Tibial nerve (tissue), 4 donors: ENCODE data around the gene NLRP5. TPM values are rescaled to one million over a fixed set of nuclear protein-coding genes. Genes with fewer than 3 reads are reported as not detected.
A peak's percentile ranks its signal among the peaks of the same experiment; 100 is the strongest.

Experiments
- DNase-seq, 2 donors: peaks; one replicate each; pipeline ENCODE4 v3.0.0-alpha.2; 2019; ENCODE audit warnings: low spot score in 2 of 2
- H3K27ac ChIP-seq, 4 donors: fragments of 200-600 bp; sonication (generic) in 3 of 4; one replicate each; pipeline ENCODE4 v1.5.1; 2017 to 2019; ENCODE audit warnings: mild to moderate bottlenecking in 1 of 4
- H3K27me3 ChIP-seq, 2 donors: fragments of 200-600 bp; sonication (generic) in 1 of 2; one replicate each; pipeline versions ENCODE4 v1.5.1 to v1.6.0; 2017 to 2019
- H3K36me3 ChIP-seq, 3 donors: fragments of 200-600 bp; sonication (generic); one replicate each; pipeline ENCODE4 v1.5.1; 2018 to 2019
- H3K4me1 ChIP-seq, 4 donors: fragments of 200-600 bp; sonication (generic) in 3 of 4; one replicate each; pipeline ENCODE4 v1.5.1; 2017 to 2019
- H3K4me3 ChIP-seq, 4 donors: fragments of 200-600 bp; sonication (generic) in 3 of 4; one replicate each; pipeline ENCODE4 v1.5.1; 2017 to 2019; ENCODE audit warnings: mild to moderate bottlenecking in 1 of 4, moderate library complexity in 1 of 4
- H3K9me3 ChIP-seq, 4 donors: fragments of 200-600 bp; sonication (generic) in 3 of 4; one replicate each; pipeline ENCODE4 v1.5.1; 2017 to 2019
- EP300 ChIP-seq, 2 donors: sonication (generic); formaldehyde crosslinking; IDR thresholded peaks; one replicate each; pipeline ENCODE4 v1.6.1; 2017; ENCODE audit warnings: antibody characterized with exemption in 2 of 2, mild to moderate bottlenecking in 1 of 2
- POLR2A ChIP-seq, 2 donors: fragments of 450-650 bp; IDR thresholded peaks; one replicate each; pipeline ENCODE4 v1.6.1; 2017; ENCODE audit warnings: antibody characterized with exemption in 2 of 2, mild to moderate bottlenecking in 2 of 2, moderate library complexity in 2 of 2
- WGBS, 2 donors: methylation state at CpG; one replicate each; pipeline ENCODE4 v1.1.5; 2018; 5-methylcytosine and 5-hydroxymethylcytosine counted together
- total RNA-seq, 4 donors: library from RNA; depleted of rRNA; stranded (reverse); fragments of >200 nt; gene quantifications; one replicate each; pipeline ENCODE4 v1.1.0, GENCODE V29; 2016
- TF ChIP-seq, protein P1 (sequence below), 5 experiments: fragments of 200-600 bp in 3 of 5; fragments of 450-650 bp in 2 of 5; sonication (generic) in 3 of 5; IDR thresholded peaks; one replicate each; pipeline ENCODE4 v1.5.1; 2016 to 2019; ENCODE audit warnings: antibody characterized with exemption in 5 of 5, mild to moderate bottlenecking in 3 of 5, moderate library complexity in 2 of 5

Gene NLRP5
- total RNA-seq, 4 donors from 2014 or later, result not detected

DNA sequence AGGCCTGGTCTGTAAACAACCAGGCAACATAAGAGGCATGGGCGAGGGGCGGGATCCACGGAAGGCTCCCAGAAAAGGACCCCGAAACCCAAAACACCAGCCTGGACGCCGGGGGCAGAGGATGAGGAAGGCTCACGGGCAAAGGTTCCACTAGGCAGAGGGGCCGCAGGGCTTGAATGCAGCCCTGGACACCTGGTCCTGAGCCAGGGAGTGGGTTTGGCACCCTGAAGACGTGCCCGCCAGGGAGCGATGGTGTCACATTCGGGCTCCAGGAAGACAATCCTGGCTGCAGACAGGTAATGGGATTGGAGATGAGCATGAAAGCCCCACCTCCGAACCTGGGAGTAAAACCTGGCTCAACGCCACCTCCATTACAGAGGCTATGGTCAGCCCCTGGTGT lies 102.8 kb downstream of the NLRP5 start:
- Histone ChIP-seq H3K9me3 (no peaks in the 10 kb centered on the region), H3K36me3 (peaks cover 0 to 52% (median 5%) of the 10 kb centered on the region in 3 donors), H3K4me1 (peaks cover 0 to 36% (median 0%) of the 10 kb centered on the region in 4 donors), H3K4me3 (no peak overlapping the region), H3K27me3 (no peaks in the 10 kb centered on the region), H3K27ac (peak overlapping the region in 1 of 4 donors; percentile 86)
- DNase-seq, result no peak
- TF ChIP-seq POLR2A (IDR thresholded peaks at IDR 0.05), result no peak
- TF ChIP-seq EP300 (IDR thresholded peaks at IDR 0.05), result no peak
- TF ChIP-seq, protein P1, sequence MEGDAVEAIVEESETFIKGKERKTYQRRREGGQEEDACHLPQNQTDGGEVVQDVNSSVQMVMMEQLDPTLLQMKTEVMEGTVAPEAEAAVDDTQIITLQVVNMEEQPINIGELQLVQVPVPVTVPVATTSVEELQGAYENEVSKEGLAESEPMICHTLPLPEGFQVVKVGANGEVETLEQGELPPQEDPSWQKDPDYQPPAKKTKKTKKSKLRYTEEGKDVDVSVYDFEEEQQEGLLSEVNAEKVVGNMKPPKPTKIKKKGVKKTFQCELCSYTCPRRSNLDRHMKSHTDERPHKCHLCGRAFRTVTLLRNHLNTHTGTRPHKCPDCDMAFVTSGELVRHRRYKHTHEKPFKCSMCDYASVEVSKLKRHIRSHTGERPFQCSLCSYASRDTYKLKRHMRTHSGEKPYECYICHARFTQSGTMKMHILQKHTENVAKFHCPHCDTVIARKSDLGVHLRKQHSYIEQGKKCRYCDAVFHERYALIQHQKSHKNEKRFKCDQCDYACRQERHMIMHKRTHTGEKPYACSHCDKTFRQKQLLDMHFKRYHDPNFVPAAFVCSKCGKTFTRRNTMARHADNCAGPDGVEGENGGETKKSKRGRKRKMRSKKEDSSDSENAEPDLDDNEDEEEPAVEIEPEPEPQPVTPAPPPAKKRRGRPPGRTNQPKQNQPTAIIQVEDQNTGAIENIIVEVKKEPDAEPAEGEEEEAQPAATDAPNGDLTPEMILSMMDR (IDR thresholded peaks at IDR 0.05), result no peak
- WGBS, 2 donors, result 91 to 93% methylated on average over 14 of the region's 14 CpGs

DNA sequence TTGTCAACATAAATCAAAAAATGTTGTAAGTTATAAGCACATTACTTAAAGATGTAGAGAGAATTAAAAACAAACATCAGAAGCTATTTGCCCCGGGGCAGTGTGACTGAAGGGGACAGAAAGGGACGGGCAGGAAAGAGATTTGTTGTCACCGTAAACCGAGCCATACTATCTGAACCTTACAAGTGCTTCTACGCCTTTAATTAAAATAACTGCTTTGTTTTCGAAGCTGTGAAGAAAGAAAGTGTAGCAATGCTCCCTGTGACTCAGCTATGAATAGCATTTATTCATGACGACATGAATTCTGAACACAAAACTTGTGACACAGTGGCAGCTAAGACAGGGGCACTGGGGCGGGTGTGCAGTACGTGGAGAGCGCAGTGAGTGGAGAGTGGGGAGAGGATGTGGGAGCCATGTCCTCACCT lies 104.5 kb downstream of the NLRP5 start:
- H3K9me3 ChIP-seq, result no peaks in the 10 kb centered on the region
- H3K27ac ChIP-seq, result peak overlapping the region in 3 of 4 donors; percentile 58 to 86 (median 85)
- WGBS, 2 donors, result 37 to 53% methylated on average over 10 of the region's 10 CpGs
- H3K4me1 ChIP-seq, result peaks cover 0 to 29% (median 0%) of the 10 kb centered on the region in 4 donors
- no peaks in the 10 kb centered on the region for H3K27me3 ChIP-seq
- no peak for DNase-seq
- peaks cover 0 to 47% (median 9%) of the 10 kb centered on the region in 3 donors for H3K36me3 ChIP-seq
- TF ChIP-seq, protein P1 (IDR thresholded peaks at IDR 0.05), result no peak
- TF ChIP-seq EP300 (IDR thresholded peaks at IDR 0.05), result peak in 1 of 2 donors; percentile 58
- H3K4me3 ChIP-seq, result no peak overlapping the region

DNA sequence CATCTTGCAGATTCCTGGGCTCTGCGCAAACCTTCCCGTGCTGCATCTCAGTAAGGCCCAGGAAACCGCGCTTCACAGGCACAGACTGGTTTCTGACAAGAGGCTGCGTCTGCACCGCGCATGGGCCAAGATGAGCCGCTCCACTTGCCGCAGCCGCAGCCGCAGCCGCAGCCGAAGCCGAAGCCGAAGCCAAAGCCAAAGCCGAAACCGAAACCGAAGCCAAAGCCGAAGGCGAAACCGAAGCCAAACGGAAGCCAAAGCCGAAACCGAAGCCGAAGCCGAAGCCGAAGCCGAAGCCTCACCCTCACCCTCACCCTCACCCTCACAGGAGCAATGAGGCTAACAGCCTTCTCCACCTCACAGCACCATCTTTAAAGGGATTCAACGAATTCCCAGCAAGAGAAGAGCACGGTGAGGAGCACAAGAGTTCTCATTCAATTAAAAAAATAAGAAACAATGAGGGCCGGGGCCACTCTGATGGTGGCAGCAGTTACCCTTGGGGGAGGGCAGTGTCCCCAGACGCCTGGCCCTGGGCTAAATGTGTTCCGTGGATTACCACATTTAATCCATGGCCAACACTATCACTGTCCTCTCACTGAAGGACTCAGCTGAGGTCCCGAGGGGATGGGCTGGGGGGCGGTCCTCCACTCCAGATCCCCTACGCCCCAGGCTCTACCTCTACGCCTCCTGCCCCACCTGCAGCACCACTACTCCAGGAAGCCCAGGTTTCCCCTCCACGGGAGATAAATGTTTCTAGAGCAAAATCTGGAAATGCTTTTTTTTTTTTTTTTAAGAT lies 105.4 kb downstream of the NLRP5 start:
- WGBS, 2 donors, result 89 to 90% methylated on average over 38 of the region's 38 CpGs
- peak overlapping the region in 3 of 4 donors; percentile 16 to 86 (median 85) for H3K27ac ChIP-seq

DNA sequence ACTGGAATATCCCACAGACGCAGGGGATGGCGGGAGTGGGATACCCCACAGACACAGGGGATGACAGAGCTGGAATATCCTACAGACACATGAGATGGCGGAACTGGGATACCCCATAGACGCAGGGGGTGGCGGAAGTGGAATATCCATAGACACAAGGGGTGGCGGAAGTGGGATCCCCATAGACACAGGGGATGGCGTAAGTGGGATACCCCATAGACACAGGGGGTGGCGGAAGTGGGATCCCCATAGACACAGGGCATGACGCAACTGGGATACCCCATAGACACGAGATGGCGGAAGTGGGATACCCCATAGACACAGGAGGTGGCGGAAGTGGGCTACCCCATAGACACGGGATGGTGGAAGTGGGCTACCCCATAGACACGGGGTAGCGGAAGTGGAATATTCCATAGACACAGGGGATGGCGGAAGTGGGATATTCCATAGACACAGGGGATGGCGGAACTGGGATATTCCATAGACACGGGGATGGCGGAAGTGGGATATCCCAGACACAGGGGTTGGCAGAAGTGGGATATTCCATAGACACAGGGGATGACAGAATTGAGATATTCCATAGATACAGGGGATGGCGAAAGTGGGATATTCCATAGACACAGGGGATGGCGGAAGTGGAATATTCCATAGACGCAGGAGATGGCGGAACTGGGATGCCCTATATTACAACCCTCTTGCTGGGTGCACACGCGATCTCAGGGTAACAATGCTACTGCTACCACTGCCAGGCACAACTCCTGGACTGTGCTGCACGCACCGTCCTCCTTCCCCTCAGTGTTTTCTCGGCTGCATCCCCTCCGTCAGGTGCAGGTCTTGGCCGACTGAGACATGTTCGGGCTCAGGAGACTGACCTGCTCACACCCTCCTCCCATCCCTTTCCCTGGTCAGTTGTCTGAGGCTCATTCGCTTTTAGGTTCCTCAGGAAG lies 106.4 kb downstream of the NLRP5 start:
- Histone ChIP-seq H3K27me3 (no peaks in the 10 kb centered on the region), H3K36me3 (peaks cover 0 to 45% (median 9%) of the 10 kb centered on the region in 3 donors), H3K27ac (no peak overlapping the region), H3K4me3 (no peak overlapping the region), H3K4me1 (peaks cover 0 to 31% (median 0%) of the 10 kb centered on the region in 4 donors), H3K9me3 (no peaks in the 10 kb centered on the region)
- DNase-seq, result no peak
- 95 to 98% methylated on average over 32 of the region's 32 CpGs for WGBS, 2 donors
- TF ChIP-seq EP300 (IDR thresholded peaks at IDR 0.05) (no peak), POLR2A (IDR thresholded peaks at IDR 0.05) (no peak)
- TF ChIP-seq, protein P1 (IDR thresholded peaks at IDR 0.05), result no peak

More for the DNA sequence above, 105.4 kb downstream of the NLRP5 start:
- Histone ChIP-seq H3K9me3 (no peaks in the 10 kb centered on the region), H3K4me3 (no peak overlapping the region), H3K36me3 (peaks cover 0 to 45% (median 9%) of the 10 kb centered on the region in 3 donors), H3K27me3 (no peaks in the 10 kb centered on the region), H3K4me1 (peaks cover 0 to 26% (median 0%) of the 10 kb centered on the region in 4 donors)
- DNase-seq, result no peak
- TF ChIP-seq, protein P1 (IDR thresholded peaks at IDR 0.05), result no peak
- TF ChIP-seq EP300 (IDR thresholded peaks at IDR 0.05), result no peak
